Right lobe of liver (tissue), 4 donors: ENCODE results near the gene MESP2.

Experiments
- CTCF ChIP-seq, 4 donors: fragments of 200-600 bp in 3 of 4; fragments of 450-650 bp in 1 of 4; IDR thresholded peaks; one replicate each; pipeline versions ENCODE4 v1.5.1 to v1.8.0; 2016 to 2022; ENCODE audit warnings: antibody characterized with exemption in 4 of 4, mild to moderate bottlenecking in 2 of 4
- POLR2A ChIP-seq: fragments of 450-650 bp; IDR thresholded peaks from one replicate; pipeline ENCODE4 v1.6.1; 2017; ENCODE audit warnings: antibody characterized with exemption, mild to moderate bottlenecking
- donor health status: DM: no; HTN: no; CAD: no.
- donor health status: DM: no; HTN: no; CAD: no.
- donor health status: DM: no; HTN: yes; CAD: no.

GRCh38 chr15:89751748-89752147 is 24.4 kb upstream of the MESP2 start:
- TF ChIP-seq CTCF (IDR thresholded peaks at IDR 0.05) (no peak), POLR2A (no peak)
